Smooth muscle cell (in vitro differentiated cells): Measurements from ENCODE around the gene ROM1. TPM values are rescaled to one million over a fixed set of nuclear protein-coding genes. Genes with fewer than 3 reads are reported as not detected.

ENCODE experiments used
- DNase-seq: peaks from one replicate; lab custom pipeline; 2025; ENCODE audit not compliant: unreplicated experiment; lab: John Stamatoyannopoulos, UW
- H2AFZ ChIP-seq: fragments of 200-600 bp; sonication (generic); 2 replicates; pipeline ENCODE4 v1.6.0; 2016; ENCODE audit warnings: antibody characterized with exemption, low read depth, mild to moderate bottlenecking
- H3F3A ChIP-seq: fragments of 200-600 bp; sonication (generic); 2 replicates; pipeline ENCODE4 v1.6.0; 2017; ENCODE audit warnings: antibody characterized with exemption, low read depth
- H3K27ac ChIP-seq: fragments of 200-600 bp; sonication (generic); 2 replicates; pipeline ENCODE4 v1.5.1; 2016; ENCODE audit warnings: low read depth, mild to moderate bottlenecking
- H3K27me3 ChIP-seq: fragments of 200-600 bp; sonication (generic); 2 replicates; pipeline ENCODE4 v1.6.1; 2016; ENCODE audit warnings: low read depth, mild to moderate bottlenecking
- H3K36me3 ChIP-seq: fragments of 200-600 bp; sonication (generic); 2 replicates; pipeline ENCODE4 v1.5.1; 2016; ENCODE audit warnings: low read depth
- H3K4me1 ChIP-seq: fragments of 200-600 bp; sonication (generic); 2 replicates; pipeline ENCODE4 v1.5.1; 2016; ENCODE audit warnings: low read depth
- H3K4me2 ChIP-seq: fragments of 200-600 bp; sonication (generic); 2 replicates; pipeline ENCODE4 v1.6.0; 2016; ENCODE audit warnings: mild to moderate bottlenecking
- H3K4me3 ChIP-seq: fragments of 200-600 bp; sonication (generic); 2 replicates; pipeline ENCODE4 v1.5.1; 2016; ENCODE audit warnings: mild to moderate bottlenecking
- H3K79me2 ChIP-seq: fragments of 200-600 bp; sonication (generic); 2 replicates; pipeline ENCODE4 v1.6.0; 2016; ENCODE audit warnings: low read depth, mild to moderate bottlenecking
- H3K9ac ChIP-seq: fragments of 200-600 bp; sonication (generic); 2 replicates; pipeline ENCODE4 v1.6.0; 2016; ENCODE audit warnings: low read depth
- H3K9me3 ChIP-seq: fragments of 200-600 bp; sonication (generic); replicated peaks from 2 replicates; pipeline ENCODE4 v1.5.1; 2016; ENCODE audit warnings: low read depth
- H4K20me1 ChIP-seq: fragments of 200-600 bp; sonication (generic); 2 replicates; pipeline ENCODE4 v1.6.0; 2016; ENCODE audit warnings: low read depth
- CTCF ChIP-seq: fragments of 200-600 bp; sonication (generic); IDR thresholded peaks from 2 replicates; pipeline ENCODE4 v1.5.1; 2017; ENCODE audit warnings: borderline replicate concordance, mild to moderate bottlenecking, antibody characterized with exemption; ENCODE audit not compliant: insufficient read depth, poor library complexity, severe bottlenecking
- WGBS: methylation state at CpG from one replicate; pipeline ENCODE4 v1.1.7; 2016; ENCODE audit warnings: low lambda C conversion rate; 5-methylcytosine and 5-hydroxymethylcytosine counted together
- polyA plus RNA-seq: library from polyadenylated mRNA; unstranded; fragments of >200 nt; fragmentation: Nextera tagmentation; extraction: Ambion mirVana; gene quantifications from 2 replicates; pipeline ENCODE4 v1.2.1, GENCODE V29; 2016
- total RNA-seq: library from RNA; depleted of rRNA; stranded (reverse); fragments of >200 nt; gene quantifications from 2 replicates; pipeline ENCODE4 v1.2.3, GENCODE V29; 2014

ROM1 gene
- total and polyA plus RNA-seq, 2 experiments from 2014 or later = 1.4 to 4.0 TPM

GRCh38 chr11:62588966-62589637, 24.0 kb upstream of the ROM1 start:
- DNase-seq = no peak
- Histone ChIP-seq H3K9ac (no peak overlapping the region), H3K27me3 (no peaks in the 10 kb centered on the region), H2AFZ (no peak overlapping the region), H3K4me1 (no peaks in the 10 kb centered on the region), H3K4me2 (no peak overlapping the region), H3F3A (peaks cover 14% of the 10 kb centered on the region), H4K20me1 (no peaks in the 10 kb centered on the region), H3K27ac (peak overlapping the region; percentile 18), H3K4me3 (no peak overlapping the region), H3K9me3 (no peaks in the 10 kb centered on the region), H3K36me3 (no peaks in the 10 kb centered on the region), H3K79me2 (peaks cover 18% of the 10 kb centered on the region)
- peak; percentile 29 for TF ChIP-seq CTCF
- WGBS = 75% methylated on average over 18 of the region's 18 CpGs

- peak within 1 kb of the TSS; percentile 91 for H3K4me2 ChIP-seq
- no peaks in the 10 kb centered on the region for H3K4me1 ChIP-seq
- H3K36me3 ChIP-seq = no peaks in the 10 kb centered on the region
- peak within 1 kb of the TSS; percentile 84 for H3K4me3 ChIP-seq
- no peak for TF ChIP-seq CTCF
- peak within 1 kb of the TSS; percentile 90 for H3K27ac ChIP-seq
- H3K9ac ChIP-seq = peak within 1 kb of the TSS; percentile 92
- peaks cover 18% of the 10 kb centered on the region for H3K79me2 ChIP-seq
- under 1% methylated on average over 58 of the region's 58 CpGs for WGBS
- no peaks in the 10 kb centered on the region for H3K9me3 ChIP-seq
- no peaks in the 10 kb centered on the region for H4K20me1 ChIP-seq
- peak within 1 kb of the TSS; percentile 80 for H2AFZ ChIP-seq
- no peaks in the 10 kb centered on the region for H3K27me3 ChIP-seq
- peak; percentile 77 for DNase-seq
- peaks cover 14% of the 10 kb centered on the region for H3F3A ChIP-seq
Measured at GRCh38 chr11:62591448-62592145, 21.5 kb upstream of the ROM1 start, which contains the start of gene TUT1. Gene TUT1 (minus strand): TSS chr11:62591523. CDS start chr11:62591485, 38 bp downstream.

- peaks cover 18% of the 10 kb centered on the region for H3K79me2 ChIP-seq
- TF ChIP-seq CTCF = no peak
- H3K4me2 ChIP-seq = peak overlapping the region; percentile 85
Measured at GRCh38 chr11:62592146-62592815, 20.8 kb upstream of the ROM1 start.

More at GRCh38 chr11:62592146-62592815, 20.8 kb upstream of the ROM1 start:
- H3K9me3 ChIP-seq = no peaks in the 10 kb centered on the region
- DNase-seq = no peak
- no peaks in the 10 kb centered on the region for H3K27me3 ChIP-seq
- peak overlapping the region; percentile 90 for H3K27ac ChIP-seq
- H3K4me3 ChIP-seq = peak overlapping the region; percentile 84
- H2AFZ ChIP-seq = peak overlapping the region; percentile 6
- 20% methylated on average over 17 of the region's 17 CpGs for WGBS
- no peaks in the 10 kb centered on the region for H3K4me1 ChIP-seq
- no peaks in the 10 kb centered on the region for H3K36me3 ChIP-seq
- peak overlapping the region; percentile 22 for H3K9ac ChIP-seq
- H4K20me1 ChIP-seq = no peaks in the 10 kb centered on the region
- peaks cover 14% of the 10 kb centered on the region for H3F3A ChIP-seq
